GM12878 (cell line): ENCODE data around the gene TMEM167A. TPM values are rescaled to one million over a fixed set of nuclear protein-coding genes. Genes with fewer than 3 reads are reported as not detected.

Experiments
- CHD2 ChIP-seq: IDR thresholded peaks from 2 replicates; pipeline ENCODE4 v1.6.1; 2011; ENCODE audit warnings: low read depth, low read length, improper control_type of control experiment, borderline replicate concordance
- CREB1 ChIP-seq: IDR thresholded peaks from 2 replicates; pipeline ENCODE4 v1.6.1; 2012; ENCODE audit warnings: low read depth, mild to moderate bottlenecking, inconsistent platforms
- EGR1 ChIP-seq, 2 experiments: IDR thresholded peaks; 1 replicate in 1 of 2; 2 replicates in 1 of 2; pipeline ENCODE4 v1.6.1; 2011 to 2012; ENCODE audit warnings: low read depth in 2 of 2, low read length in 2 of 2, borderline replicate concordance in 1 of 2, mild to moderate bottlenecking in 1 of 2, moderate library complexity in 1 of 2
- JUNB ChIP-seq: IDR thresholded peaks from 2 replicates; pipeline ENCODE4 v1.6.1; 2016; ENCODE audit warnings: antibody characterized with exemption, mild to moderate bottlenecking
- NFXL1 ChIP-seq: fragments of 450-650 bp; IDR thresholded peaks from 2 replicates; pipeline ENCODE4 v1.6.1; 2017; ENCODE audit warnings: antibody characterized with exemption, mild to moderate bottlenecking, borderline replicate concordance
- POLR2AphosphoS2 ChIP-seq: IDR thresholded peaks from 2 replicates; pipeline ENCODE4 v1.6.1; 2011; ENCODE audit warnings: low read depth, mild to moderate bottlenecking, low read length, improper control_type of control experiment, moderate library complexity
- RAD51 ChIP-seq: fragments of 450-650 bp; IDR thresholded peaks from 2 replicates; pipeline ENCODE4 v1.6.1; 2016; ENCODE audit warnings: moderate library complexity, mild to moderate bottlenecking, inconsistent platforms
- SIX5 ChIP-seq: IDR thresholded peaks from 2 replicates; pipeline ENCODE4 v1.6.1; 2011; ENCODE audit warnings: mild to moderate bottlenecking, low read depth, low read length, moderate library complexity; ENCODE audit not compliant: severe bottlenecking
- SP1 ChIP-seq: IDR thresholded peaks from one replicate; pipeline ENCODE4 v1.6.1; 2011; ENCODE audit warnings: low read depth, low read length
- TCF7 ChIP-seq: IDR thresholded peaks from 2 replicates; pipeline ENCODE4 v1.6.1; 2014; ENCODE audit warnings: antibody characterized with exemption, borderline replicate concordance
- polyA plus RNA-seq, 11 experiments: library from polyadenylated mRNA; depleted of rRNA in 4 of 11; unstranded in 6 of 11; stranded (reverse) in 5 of 11; fragments of >200 nt; fragmentation: Nextera tagmentation in 4 of 11; fragmentation: Illumina TruSeq in 1 of 11; extraction: Ambion mirVana in 4 of 11; extraction: Trizol in 1 of 11; gene quantifications; 1 replicate in 1 of 11; 2 replicates in 10 of 11; pipeline versions ENCODE4 v1.2.1 to v1.2.3, GENCODE V29; 2011 to 2016; ENCODE audit warnings: inconsistent platforms in 2 of 11, missing spikeins in 2 of 11, low read depth in 1 of 11
- total RNA-seq, 4 experiments: library from RNA; depleted of rRNA in 3 of 4; stranded (reverse); fragments of >200 nt in 3 of 4; fragmentation: Illumina TruSeq in 1 of 4; extraction: Trizol in 1 of 4; gene quantifications; 2 replicates each; pipeline versions ENCODE4 v1.2.1 to v1.2.3, GENCODE V29; 2013 to 2021
- TF ChIP-seq, protein P1 (sequence below): fragments of 450-650 bp; IDR thresholded peaks from 2 replicates; pipeline ENCODE4 v1.6.1; 2016; ENCODE audit warnings: mild to moderate bottlenecking
- TF ChIP-seq, protein P2 (sequence below): fragments of 450-650 bp; formaldehyde crosslinking; IDR thresholded peaks from 2 replicates; pipeline ENCODE4 v1.5.0; 2022; ENCODE audit warnings: mild to moderate bottlenecking, missing genetic modification characterization
- TF ChIP-seq, protein P3 (sequence below): fragments of 450-650 bp; IDR thresholded peaks from 2 replicates; pipeline ENCODE4 v1.6.1; 2016; ENCODE audit warnings: mild to moderate bottlenecking
- TF ChIP-seq, protein P4 (sequence below): fragments of 450-650 bp; IDR thresholded peaks from 2 replicates; pipeline ENCODE4 v1.6.1; 2017; ENCODE audit warnings: low read depth, mild to moderate bottlenecking, moderate library complexity
- TF ChIP-seq, protein P5 (sequence below): fragments of 450-650 bp; IDR thresholded peaks from 2 replicates; pipeline ENCODE4 v1.6.1; 2018; ENCODE audit warnings: borderline replicate concordance, mild to moderate bottlenecking; ENCODE audit not compliant: partially characterized antibody

Gene TMEM167A
- total and polyA plus RNA-seq, 10 of the 15 experiments (the other 5 are each of a cell fraction or from before 2014, with no cell fraction given) = 29.5 to 363 (median 85.6) TPM

GRCh38 chr5:83076742-83077661, at the start of gene TMEM167A, which contains the start of gene XRCC4 (continued):
- TF ChIP-seq, protein P1, sequence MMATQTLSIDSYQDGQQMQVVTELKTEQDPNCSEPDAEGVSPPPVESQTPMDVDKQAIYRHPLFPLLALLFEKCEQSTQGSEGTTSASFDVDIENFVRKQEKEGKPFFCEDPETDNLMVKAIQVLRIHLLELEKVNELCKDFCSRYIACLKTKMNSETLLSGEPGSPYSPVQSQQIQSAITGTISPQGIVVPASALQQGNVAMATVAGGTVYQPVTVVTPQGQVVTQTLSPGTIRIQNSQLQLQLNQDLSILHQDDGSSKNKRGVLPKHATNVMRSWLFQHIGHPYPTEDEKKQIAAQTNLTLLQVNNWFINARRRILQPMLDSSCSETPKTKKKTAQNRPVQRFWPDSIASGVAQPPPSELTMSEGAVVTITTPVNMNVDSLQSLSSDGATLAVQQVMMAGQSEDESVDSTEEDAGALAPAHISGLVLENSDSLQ = peak; percentile 95
- TF ChIP-seq, protein P2, sequence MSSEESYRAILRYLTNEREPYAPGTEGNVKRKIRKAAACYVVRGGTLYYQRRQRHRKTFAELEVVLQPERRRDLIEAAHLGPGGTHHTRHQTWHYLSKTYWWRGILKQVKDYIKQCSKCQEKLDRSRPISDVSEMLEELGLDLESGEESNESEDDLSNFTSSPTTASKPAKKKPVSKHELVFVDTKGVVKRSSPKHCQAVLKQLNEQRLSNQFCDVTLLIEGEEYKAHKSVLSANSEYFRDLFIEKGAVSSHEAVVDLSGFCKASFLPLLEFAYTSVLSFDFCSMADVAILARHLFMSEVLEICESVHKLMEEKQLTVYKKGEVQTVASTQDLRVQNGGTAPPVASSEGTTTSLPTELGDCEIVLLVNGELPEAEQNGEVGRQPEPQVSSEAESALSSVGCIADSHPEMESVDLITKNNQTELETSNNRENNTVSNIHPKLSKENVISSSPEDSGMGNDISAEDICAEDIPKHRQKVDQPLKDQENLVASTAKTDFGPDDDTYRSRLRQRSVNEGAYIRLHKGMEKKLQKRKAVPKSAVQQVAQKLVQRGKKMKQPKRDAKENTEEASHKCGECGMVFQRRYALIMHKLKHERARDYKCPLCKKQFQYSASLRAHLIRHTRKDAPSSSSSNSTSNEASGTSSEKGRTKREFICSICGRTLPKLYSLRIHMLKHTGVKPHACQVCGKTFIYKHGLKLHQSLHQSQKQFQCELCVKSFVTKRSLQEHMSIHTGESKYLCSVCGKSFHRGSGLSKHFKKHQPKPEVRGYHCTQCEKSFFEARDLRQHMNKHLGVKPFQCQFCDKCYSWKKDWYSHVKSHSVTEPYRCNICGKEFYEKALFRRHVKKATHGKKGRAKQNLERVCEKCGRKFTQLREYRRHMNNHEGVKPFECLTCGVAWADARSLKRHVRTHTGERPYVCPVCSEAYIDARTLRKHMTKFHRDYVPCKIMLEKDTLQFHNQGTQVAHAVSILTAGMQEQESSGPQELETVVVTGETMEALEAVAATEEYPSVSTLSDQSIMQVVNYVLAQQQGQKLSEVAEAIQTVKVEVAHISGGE (CRISPR knock-in tag) = no peak
- TF ChIP-seq RAD51 = 0 out of 2 replicates have a peak, but pooled peaks have one; percentile 29
- no peak for TF ChIP-seq NFXL1
- TF ChIP-seq, protein P3, sequence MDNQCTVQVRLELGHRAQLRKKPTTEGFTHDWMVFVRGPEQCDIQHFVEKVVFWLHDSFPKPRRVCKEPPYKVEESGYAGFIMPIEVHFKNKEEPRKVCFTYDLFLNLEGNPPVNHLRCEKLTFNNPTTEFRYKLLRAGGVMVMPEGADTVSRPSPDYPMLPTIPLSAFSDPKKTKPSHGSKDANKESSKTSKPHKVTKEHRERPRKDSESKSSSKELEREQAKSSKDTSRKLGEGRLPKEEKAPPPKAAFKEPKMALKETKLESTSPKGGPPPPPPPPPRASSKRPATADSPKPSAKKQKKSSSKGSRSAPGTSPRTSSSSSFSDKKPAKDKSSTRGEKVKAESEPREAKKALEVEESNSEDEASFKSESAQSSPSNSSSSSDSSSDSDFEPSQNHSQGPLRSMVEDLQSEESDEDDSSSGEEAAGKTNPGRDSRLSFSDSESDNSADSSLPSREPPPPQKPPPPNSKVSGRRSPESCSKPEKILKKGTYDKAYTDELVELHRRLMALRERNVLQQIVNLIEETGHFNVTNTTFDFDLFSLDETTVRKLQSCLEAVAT = peak; percentile 75; the same call in 1 of the 2 replicates
- TF ChIP-seq TCF7 = no peak; the same call in 1 of the 2 replicates
- 0 out of 3 replicates have a peak, but pooled peaks of 1 of the 2 experiments have one; percentile 15 for TF ChIP-seq EGR1 (IDR thresholded peaks at IDR 0.05; ENCODE audit: borderline replicate concordance in 1 of 2, low read depth in 2 of 2, low read length in 2 of 2)
- TF ChIP-seq, protein P4, sequence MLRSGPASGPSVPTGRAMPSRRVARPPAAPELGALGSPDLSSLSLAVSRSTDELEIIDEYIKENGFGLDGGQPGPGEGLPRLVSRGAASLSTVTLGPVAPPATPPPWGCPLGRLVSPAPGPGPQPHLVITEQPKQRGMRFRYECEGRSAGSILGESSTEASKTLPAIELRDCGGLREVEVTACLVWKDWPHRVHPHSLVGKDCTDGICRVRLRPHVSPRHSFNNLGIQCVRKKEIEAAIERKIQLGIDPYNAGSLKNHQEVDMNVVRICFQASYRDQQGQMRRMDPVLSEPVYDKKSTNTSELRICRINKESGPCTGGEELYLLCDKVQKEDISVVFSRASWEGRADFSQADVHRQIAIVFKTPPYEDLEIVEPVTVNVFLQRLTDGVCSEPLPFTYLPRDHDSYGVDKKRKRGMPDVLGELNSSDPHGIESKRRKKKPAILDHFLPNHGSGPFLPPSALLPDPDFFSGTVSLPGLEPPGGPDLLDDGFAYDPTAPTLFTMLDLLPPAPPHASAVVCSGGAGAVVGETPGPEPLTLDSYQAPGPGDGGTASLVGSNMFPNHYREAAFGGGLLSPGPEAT = no peak; the same call in 1 of the 2 replicates
- peak; percentile 86; the same call in 1 of the 2 replicates for TF ChIP-seq CHD2
- peak; percentile 87 for TF ChIP-seq SP1
- TF ChIP-seq CREB1 = peak; percentile 88
- TF ChIP-seq POLR2AphosphoS2 = peak; percentile 88
- no peak for TF ChIP-seq SIX5
- TF ChIP-seq, protein P5, sequence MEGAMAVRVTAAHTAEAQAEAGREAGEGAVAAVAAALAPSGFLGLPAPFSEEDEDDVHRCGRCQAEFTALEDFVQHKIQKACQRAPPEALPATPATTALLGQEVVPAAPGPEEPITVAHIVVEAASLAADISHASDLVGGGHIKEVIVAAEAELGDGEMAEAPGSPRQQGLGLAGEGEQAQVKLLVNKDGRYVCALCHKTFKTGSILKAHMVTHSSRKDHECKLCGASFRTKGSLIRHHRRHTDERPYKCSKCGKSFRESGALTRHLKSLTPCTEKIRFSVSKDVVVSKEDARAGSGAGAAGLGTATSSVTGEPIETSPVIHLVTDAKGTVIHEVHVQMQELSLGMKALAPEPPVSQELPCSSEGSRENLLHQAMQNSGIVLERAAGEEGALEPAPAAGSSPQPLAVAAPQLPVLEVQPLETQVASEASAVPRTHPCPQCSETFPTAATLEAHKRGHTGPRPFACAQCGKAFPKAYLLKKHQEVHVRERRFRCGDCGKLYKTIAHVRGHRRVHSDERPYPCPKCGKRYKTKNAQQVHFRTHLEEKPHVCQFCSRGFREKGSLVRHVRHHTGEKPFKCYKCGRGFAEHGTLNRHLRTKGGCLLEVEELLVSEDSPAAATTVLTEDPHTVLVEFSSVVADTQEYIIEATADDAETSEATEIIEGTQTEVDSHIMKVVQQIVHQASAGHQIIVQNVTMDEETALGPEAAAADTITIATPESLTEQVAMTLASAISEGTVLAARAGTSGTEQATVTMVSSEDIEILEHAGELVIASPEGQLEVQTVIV = peak; percentile 82
- TF ChIP-seq JUNB = no peak
